Testis (tissue), 2 donors: ENCODE results near the gene FBXW10.
"Not testable (repeated sequence)": the region's sequence is repeated elsewhere in the genome, so short reads cannot be mapped to it uniquely, and the experiment has no call there.

ENCODE experiments used
- CTCF ChIP-seq, 3 experiments: fragments of 450-650 bp in 2 of 3; fragments of 200-600 bp in 1 of 3; sonication (generic) in 1 of 3; IDR thresholded peaks; one replicate each; pipeline ENCODE4 v1.5.1; 2016 to 2019; ENCODE audit warnings: antibody characterized with exemption in 3 of 3, mild to moderate bottlenecking in 2 of 3, moderate library complexity in 1 of 3
- POLR2A ChIP-seq: fragments of 450-650 bp; IDR thresholded peaks from one replicate; pipeline ENCODE4 v1.6.1; 2017; ENCODE audit warnings: antibody characterized with exemption, mild to moderate bottlenecking, moderate library complexity

- TF ChIP-seq POLR2A; CTCF (IDR thresholded peaks at IDR 0.05): not testable (repeated sequence)
These were observed 59.8 kb downstream of the FBXW10 start for GRCh38 chr17:18803458-18804245.
